Measurements from ENCODE around the gene XG.

GRCh38 chrX:2712890-2713840, 38.7 kb upstream of the XG start:
- TF ChIP-seq CTCF (IDR thresholded peaks at IDR 0.05; ENCODE audit: low read length) = no peak
- no peak for TF ChIP-seq EZH2 (IDR thresholded peaks at IDR 0.05; ENCODE audit: borderline replicate concordance, low read length)

All from OCI-LY1 (cell line).